GM12865 (cell line): ENCODE results near the gene KRABD2.
"Not testable (repeated sequence)": the region's sequence is repeated elsewhere in the genome, so short reads cannot be mapped to it uniquely, and the experiment has no call there.

ENCODE experiments used
- DNase-seq: peaks from one replicate; pipeline ENCODE4 v3.0.0; 2010; ENCODE audit warnings: low read depth
- H3K4me3 ChIP-seq: 2 replicates; pipeline ENCODE4 v1.5.1; 2011; ENCODE audit warnings: mild to moderate bottlenecking, low read depth, low read length, control low read depth
- TF ChIP-seq, protein P1 (sequence below): IDR thresholded peaks from 2 replicates; pipeline ENCODE4 v1.5.1; 2011; ENCODE audit warnings: low read length, control low read depth, low read depth, inconsistent platforms; ENCODE audit not compliant: insufficient read depth; ENCODE audit errors: missing control alignments

KRABD2 gene

DNA sequence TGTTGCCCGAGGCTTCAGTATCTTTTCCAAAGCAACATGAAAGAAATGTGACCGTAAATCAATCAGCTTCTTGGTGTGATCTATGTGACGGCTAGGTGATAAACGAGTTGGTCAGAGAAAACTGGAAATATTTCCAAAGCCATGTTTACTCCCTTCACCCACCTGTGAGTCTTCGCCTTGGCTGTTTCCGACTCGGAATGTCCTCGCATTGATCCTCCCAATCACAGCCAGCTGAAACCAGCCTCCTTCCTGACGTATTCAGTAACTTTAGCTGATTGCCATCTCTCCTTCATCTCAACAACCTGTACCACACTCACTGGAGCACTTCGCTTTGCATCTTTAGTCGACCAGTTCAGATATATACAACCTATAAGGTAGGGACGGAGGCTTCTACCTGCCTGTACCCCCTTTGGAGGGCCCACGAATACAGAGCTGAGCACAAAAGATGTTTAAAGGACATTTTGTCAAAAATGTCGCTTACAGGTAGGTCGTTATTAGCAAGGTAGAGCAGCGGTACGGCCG, 705 bp downstream of the KRABD2 start:
- peak overlapping the region; percentile 72 for H3K4me3 ChIP-seq
- DNase-seq, result no peak
- TF ChIP-seq, protein P1, sequence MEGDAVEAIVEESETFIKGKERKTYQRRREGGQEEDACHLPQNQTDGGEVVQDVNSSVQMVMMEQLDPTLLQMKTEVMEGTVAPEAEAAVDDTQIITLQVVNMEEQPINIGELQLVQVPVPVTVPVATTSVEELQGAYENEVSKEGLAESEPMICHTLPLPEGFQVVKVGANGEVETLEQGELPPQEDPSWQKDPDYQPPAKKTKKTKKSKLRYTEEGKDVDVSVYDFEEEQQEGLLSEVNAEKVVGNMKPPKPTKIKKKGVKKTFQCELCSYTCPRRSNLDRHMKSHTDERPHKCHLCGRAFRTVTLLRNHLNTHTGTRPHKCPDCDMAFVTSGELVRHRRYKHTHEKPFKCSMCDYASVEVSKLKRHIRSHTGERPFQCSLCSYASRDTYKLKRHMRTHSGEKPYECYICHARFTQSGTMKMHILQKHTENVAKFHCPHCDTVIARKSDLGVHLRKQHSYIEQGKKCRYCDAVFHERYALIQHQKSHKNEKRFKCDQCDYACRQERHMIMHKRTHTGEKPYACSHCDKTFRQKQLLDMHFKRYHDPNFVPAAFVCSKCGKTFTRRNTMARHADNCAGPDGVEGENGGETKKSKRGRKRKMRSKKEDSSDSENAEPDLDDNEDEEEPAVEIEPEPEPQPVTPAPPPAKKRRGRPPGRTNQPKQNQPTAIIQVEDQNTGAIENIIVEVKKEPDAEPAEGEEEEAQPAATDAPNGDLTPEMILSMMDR, result no peak

DNA sequence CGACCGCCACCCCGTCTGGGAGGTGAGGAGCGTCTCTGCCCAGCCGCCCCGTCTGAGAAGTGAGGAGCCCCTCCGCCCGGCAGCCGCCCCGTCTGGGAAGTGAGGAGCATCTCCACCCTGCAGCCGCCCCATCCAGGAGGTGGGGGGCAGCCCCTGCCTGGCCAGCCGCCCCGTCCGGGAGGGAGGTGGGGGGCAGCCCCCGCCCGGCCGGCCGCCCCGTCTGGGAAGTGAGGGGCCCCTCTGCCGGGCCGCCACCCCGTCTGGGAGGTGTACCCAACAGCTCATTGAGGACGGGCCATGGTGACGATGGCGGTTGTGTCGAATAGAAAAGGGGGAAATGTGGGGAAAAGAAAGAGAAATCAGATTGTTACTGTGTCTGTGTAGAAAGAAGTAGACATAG, 2.6 kb downstream of the KRABD2 start:
- DNase-seq, H3K4me3 ChIP-seq: not testable (repeated sequence)

DNA sequence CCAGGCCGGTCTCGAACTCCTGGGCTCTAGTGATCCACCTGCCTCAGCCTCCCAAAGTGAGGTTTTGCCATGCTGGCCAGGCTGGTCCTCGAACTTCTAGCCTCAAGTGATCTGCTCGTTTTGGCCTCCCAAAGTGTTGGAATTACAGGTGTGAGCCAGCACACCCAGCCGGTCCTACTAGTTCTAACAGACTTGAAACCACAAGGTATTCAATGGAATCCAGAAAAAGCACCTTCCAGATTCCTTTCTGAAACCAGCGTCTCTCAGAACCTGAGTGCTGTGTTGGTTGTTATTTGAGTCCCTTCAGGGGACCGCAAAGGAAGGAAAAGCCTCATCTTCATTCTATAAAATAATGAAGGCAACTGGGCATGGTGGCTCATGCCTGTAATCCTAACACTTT, 4.1 kb downstream of the KRABD2 start:
- DNase-seq, result no peak
- H3K4me3 ChIP-seq, result no peak overlapping the region
- TF ChIP-seq, protein P1, result no peak

DNA sequence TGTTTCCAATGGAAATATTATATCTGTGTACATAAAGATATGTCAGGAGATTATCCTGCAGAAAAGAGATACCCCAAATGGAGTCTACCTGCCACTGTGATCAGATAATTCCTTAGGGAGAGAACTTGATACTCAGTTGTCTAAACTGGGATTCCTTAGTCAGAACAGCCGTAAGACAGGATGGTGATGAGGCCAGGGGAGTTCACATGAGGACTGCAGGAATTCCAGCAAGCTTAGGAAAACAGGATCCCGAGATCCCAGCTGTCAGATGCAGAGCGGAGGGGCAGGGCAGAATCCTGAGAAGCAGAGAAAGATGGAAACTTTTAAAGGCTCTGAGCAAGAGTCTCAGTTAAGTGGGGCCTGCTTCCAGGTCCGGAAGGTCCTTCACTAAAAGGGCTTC, 4.7 kb downstream of the KRABD2 start:
- TF ChIP-seq, protein P1, result no peak
- no peak overlapping the region for H3K4me3 ChIP-seq
- no peak for DNase-seq

DNA sequence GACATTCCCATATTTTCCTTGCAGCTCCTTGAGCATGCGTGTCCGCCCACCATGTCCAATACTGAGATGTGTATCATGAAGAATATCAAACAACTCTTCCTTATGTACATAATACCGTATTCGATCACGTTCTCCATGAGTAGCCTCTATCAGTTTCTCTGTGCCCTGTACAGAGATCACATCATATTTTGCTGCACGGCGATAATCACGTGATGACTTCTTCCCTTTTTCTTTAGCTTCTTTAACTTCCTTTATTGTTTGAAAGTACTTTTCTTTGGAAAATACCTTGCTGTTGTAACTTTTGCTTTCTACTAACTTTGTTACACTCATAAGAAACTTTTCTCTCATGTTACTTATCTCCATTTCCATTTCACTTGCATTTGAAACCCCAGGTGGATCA, 6.6 kb downstream of the KRABD2 start:
- no peak overlapping the region for H3K4me3 ChIP-seq
- TF ChIP-seq, protein P1, result no peak
- DNase-seq, result no peak

DNA sequence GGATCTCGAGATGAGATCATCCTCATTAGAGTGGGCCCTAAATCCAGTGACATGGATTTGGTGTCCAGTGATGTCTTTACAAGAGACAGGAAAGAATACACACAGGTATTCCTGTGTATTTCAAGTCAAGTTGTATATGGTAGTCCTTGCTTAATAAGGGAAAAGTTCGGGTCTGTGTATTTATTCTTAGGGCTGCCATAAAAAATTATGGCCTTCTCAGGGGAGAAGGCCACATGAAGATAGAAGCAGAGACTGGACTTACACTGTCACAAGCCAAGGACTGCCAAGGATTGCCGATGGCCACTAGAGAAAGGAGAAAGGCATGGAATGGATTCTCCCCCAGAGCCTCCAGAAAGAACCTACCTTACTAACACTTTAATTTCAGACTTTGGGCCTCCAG, 8.3 kb downstream of the KRABD2 start:
- H3K4me3 ChIP-seq, result no peak overlapping the region
- no peak for DNase-seq
- TF ChIP-seq, protein P1, result no peak

DNA sequence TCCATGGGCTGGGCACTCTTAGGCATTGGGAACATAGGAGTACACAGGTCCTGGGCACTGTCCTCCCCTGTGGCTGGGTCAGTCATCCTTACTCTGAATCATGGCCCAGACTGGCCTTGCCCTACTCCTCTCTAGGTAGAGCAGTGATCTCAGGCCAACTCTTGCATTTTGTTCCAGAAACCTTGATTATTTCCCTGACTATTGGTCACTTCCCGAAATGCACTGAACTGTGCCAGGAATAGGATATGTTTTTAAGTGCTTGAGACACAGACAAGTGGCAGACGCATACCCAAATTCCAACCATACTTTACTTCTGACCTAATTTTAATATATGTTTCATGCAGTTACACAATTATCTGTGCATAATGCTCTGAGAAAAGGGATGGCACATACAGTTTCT, 10.3 kb downstream of the KRABD2 start:
- H3K4me3 ChIP-seq, result no peak overlapping the region
- TF ChIP-seq, protein P1, result no peak
- no peak for DNase-seq

DNA sequence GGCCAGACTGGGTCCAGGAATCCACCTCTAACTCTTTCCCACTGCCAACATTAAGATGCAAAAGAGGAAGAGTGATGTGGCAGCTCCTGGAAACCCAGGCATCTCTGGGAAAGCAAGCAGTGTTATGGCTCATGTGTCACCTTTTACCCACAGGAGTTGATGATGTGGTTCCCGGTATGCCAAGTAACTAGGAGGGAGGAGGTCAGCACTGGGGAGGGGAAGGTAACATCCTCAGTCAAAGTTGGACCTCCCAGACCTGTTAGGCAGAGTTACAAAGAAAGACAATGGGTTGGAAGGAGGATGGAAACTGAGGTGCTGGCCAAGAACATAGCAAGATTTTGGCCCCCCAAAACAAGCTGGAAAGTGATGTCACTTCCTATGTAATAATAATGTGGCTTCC, 11.4 kb downstream of the KRABD2 start:
- DNase-seq, result no peak
- TF ChIP-seq, protein P1, result no peak
- no peak overlapping the region for H3K4me3 ChIP-seq
